Endothelial cell (in vitro differentiated cells): ENCODE data around the gene STRN. TPM values are rescaled to one million over a fixed set of nuclear protein-coding genes. Genes with fewer than 3 reads are reported as not detected.

Source experiments
- DNase-seq: peaks from one replicate; pipeline ENCODE4 v3.0.0; 2021; ENCODE audit warnings: low spot score
- H3K27ac Mint-ChIP-seq: one replicate; pipeline ENCODE4 v1.8.0; 2021; ENCODE audit warnings: mixed read lengths, inconsistent platforms; ENCODE audit not compliant: unreplicated experiment
- H3K27me3 Mint-ChIP-seq: one replicate; pipeline ENCODE4 v1.8.0; 2021; ENCODE audit warnings: mild to moderate bottlenecking, moderate library complexity, mixed read lengths, inconsistent platforms; ENCODE audit not compliant: unreplicated experiment
- H3K36me3 Mint-ChIP-seq: one replicate; pipeline ENCODE4 v1.8.0; 2021; ENCODE audit warnings: mild to moderate bottlenecking, low read depth, mixed read lengths, inconsistent platforms; ENCODE audit not compliant: unreplicated experiment
- H3K4me1 Mint-ChIP-seq: one replicate; pipeline ENCODE4 v1.8.0; 2021; ENCODE audit warnings: mild to moderate bottlenecking, mixed read lengths, inconsistent platforms; ENCODE audit not compliant: unreplicated experiment
- H3K4me3 Mint-ChIP-seq: one replicate; pipeline ENCODE4 v1.8.0; 2021; ENCODE audit warnings: mild to moderate bottlenecking, mixed read lengths, inconsistent platforms; ENCODE audit not compliant: unreplicated experiment
- H3K9me3 Mint-ChIP-seq: one replicate; pipeline ENCODE4 v1.8.0; 2021; ENCODE audit warnings: mixed read lengths, inconsistent platforms; ENCODE audit not compliant: unreplicated experiment
- total RNA-seq: library from RNA; stranded (reverse); fragmentation: NEBNext Ultra II Directional; extraction: Animal tissue kit (Norgen Biotek cat#: 25700); gene quantifications from one replicate; pipeline ENCODE4 v1.2.1, GENCODE V29; 2021; ENCODE audit not compliant: unreplicated experiment
- TF ChIP-seq, protein P1 (sequence below): fragments of 200-600 bp; sonication (generic); IDR thresholded peaks from one replicate; pipeline ENCODE4 v1.5.0; 2021; ENCODE audit warnings: antibody characterized with exemption; ENCODE audit not compliant: unreplicated experiment

STRN gene
- total RNA-seq, 1 donor from 2014 or later = 52.0 TPM

- H3K27me3 Mint-ChIP-seq = peaks cover 18% of the 10 kb centered on the region
- no peak for DNase-seq
- H3K4me3 Mint-ChIP-seq = no peak overlapping the region
- peaks cover 8% of the 10 kb centered on the region for H3K36me3 Mint-ChIP-seq
- TF ChIP-seq, protein P1, sequence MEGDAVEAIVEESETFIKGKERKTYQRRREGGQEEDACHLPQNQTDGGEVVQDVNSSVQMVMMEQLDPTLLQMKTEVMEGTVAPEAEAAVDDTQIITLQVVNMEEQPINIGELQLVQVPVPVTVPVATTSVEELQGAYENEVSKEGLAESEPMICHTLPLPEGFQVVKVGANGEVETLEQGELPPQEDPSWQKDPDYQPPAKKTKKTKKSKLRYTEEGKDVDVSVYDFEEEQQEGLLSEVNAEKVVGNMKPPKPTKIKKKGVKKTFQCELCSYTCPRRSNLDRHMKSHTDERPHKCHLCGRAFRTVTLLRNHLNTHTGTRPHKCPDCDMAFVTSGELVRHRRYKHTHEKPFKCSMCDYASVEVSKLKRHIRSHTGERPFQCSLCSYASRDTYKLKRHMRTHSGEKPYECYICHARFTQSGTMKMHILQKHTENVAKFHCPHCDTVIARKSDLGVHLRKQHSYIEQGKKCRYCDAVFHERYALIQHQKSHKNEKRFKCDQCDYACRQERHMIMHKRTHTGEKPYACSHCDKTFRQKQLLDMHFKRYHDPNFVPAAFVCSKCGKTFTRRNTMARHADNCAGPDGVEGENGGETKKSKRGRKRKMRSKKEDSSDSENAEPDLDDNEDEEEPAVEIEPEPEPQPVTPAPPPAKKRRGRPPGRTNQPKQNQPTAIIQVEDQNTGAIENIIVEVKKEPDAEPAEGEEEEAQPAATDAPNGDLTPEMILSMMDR = no peak
- H3K9me3 Mint-ChIP-seq = no peaks in the 10 kb centered on the region
- H3K4me1 Mint-ChIP-seq = peaks cover 55% of the 10 kb centered on the region
- H3K27ac Mint-ChIP-seq = no peak overlapping the region
Measured at GRCh38 chr2:36963734-36964133, 2.6 kb downstream of the STRN start.

- Mint-ChIP-seq H3K27ac (peak overlapping the region; percentile 19), H3K27me3 (peaks cover 15% of the 10 kb centered on the region), H3K4me3 (no peak overlapping the region), H3K9me3 (no peaks in the 10 kb centered on the region), H3K36me3 (peaks cover 13% of the 10 kb centered on the region), H3K4me1 (peaks cover 49% of the 10 kb centered on the region)
- DNase-seq = no peak
- TF ChIP-seq, protein P1 = no peak
Measured at GRCh38 chr2:36963106-36963505, 3.2 kb downstream of the STRN start.

- Mint-ChIP-seq H3K27me3 (peaks cover 6% of the 10 kb centered on the region), H3K36me3 (peaks cover 7% of the 10 kb centered on the region), H3K4me3 (no peak overlapping the region), H3K27ac (no peak overlapping the region), H3K9me3 (no peaks in the 10 kb centered on the region), H3K4me1 (peaks cover 35% of the 10 kb centered on the region)
- DNase-seq = no peak
- TF ChIP-seq, protein P1 = no peak
Measured at GRCh38 chr2:36960773-36961172, 5.6 kb downstream of the STRN start.

GRCh38 chr2:36960005-36960675 lies 6.2 kb downstream of the STRN start:
- DNase-seq = no peak
- peaks cover 2% of the 10 kb centered on the region for H3K27me3 Mint-ChIP-seq
- peaks cover 31% of the 10 kb centered on the region for H3K4me1 Mint-ChIP-seq
- no peak overlapping the region for H3K27ac Mint-ChIP-seq
- H3K4me3 Mint-ChIP-seq = no peak overlapping the region
- H3K9me3 Mint-ChIP-seq = no peaks in the 10 kb centered on the region
- peaks cover 7% of the 10 kb centered on the region for H3K36me3 Mint-ChIP-seq
- TF ChIP-seq, protein P1 = no peak

DNA sequence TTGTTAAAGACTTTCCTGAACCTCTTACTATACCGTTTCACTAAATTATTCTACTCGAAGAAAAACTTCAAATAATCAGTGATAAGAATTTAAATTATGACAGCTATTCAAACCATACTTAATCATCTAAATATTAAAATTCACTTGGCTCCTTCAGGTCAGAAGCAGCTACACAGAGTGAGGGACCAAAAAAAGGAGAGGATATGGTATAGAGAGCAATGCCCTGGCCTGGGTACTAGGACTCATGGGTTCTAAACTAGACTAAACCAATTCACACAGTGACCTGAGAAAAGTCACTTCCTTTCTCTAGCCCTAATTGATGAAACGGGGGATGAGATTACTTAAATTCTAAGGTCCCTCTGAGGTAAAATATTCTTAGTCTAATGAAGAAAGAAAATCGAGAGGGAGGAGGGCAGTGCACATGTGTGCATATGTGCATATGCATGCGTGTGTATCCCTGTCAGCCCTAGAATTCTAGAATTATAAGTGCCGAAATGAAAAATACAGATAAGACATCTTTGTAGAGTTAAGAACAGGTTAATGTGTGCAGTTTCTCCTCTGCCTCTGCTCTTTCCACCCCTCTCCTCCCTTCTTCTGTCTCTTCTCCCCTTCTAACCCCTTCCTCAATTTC lies 11.2 kb downstream of the STRN start:
- Mint-ChIP-seq H3K4me1 (peaks cover 26% of the 10 kb centered on the region), H3K27ac (peak overlapping the region; percentile 4), H3K36me3 (peaks cover 7% of the 10 kb centered on the region), H3K4me3 (no peak overlapping the region), H3K27me3 (peaks cover 2% of the 10 kb centered on the region), H3K9me3 (no peaks in the 10 kb centered on the region)
- TF ChIP-seq, protein P1 = no peak
- DNase-seq = no peak
